ENCODE measurements around the gene TNNI3.
A peak's percentile ranks its signal among the peaks of the same experiment; 100 is the strongest.
"Not testable (repeated sequence)": the region's sequence is repeated elsewhere in the genome, so short reads cannot be mapped to it uniquely, and the experiment has no call there.

TNNI3 gene

DNA sequence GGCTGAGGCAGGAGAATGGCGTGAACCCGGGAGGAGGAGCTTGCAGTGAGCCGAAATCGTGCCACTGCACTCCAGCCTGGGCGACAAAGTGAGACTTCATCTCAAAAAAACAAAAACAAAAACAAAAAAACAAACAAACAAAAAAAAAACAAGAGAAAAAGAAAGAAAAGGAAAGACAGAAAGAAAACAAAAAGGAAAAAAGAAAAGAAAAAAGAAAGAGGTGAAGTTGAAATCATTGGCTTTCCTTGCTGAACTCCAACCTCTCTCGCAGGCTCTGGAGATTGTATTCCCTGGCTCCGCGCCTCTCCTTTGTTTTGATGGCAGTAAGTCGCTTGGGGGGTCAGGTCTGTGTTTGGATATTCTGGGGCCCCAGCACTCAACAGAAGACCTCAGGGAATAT lies 14.8 kb upstream of the TNNI3 start:
- H3K79me1 ChIP-seq (ENCODE audit: low read length); H2BK5ac ChIP-seq (ENCODE audit: low read depth, low read length, poor library complexity); H3K27ac ChIP-seq (ENCODE audit: low read depth, low read length): not testable (repeated sequence)

DNA sequence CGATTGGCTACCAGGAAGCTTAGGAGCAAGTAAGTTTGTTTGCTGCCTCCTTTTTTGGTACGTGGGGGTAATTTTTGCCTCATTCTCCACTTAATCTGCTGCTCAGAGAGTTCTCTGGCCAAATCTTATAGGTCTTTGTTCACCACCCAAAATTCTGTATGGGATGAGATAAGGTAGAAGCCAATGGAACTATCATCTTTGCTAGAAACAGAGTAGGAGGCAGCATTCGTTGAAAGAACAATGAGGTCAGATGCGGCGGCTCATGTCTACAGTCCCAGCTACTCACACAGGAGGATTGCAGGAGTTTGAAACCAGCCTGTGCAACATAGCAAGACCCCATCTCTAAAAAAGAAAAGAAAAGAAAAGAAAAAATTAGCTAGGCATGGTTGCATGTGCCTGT lies 13.9 kb upstream of the TNNI3 start:
- H3K79me1 ChIP-seq (ENCODE audit: low read length), result no peaks in the 10 kb centered on the region
- H2AK5ac ChIP-seq (ENCODE audit: low read length), result no peak overlapping the region
- no peaks in the 10 kb centered on the region for H3K36me3 ChIP-seq (ENCODE audit: control insufficient read depth in 1 of 2, insufficient read depth in 2 of 2, low read length in 2 of 2)
- no peak overlapping the region for H2BK5ac ChIP-seq (ENCODE audit: low read depth, low read length, poor library complexity)
- H3K4me2 ChIP-seq (ENCODE audit: low read length), result no peak overlapping the region
- H3K4me3 ChIP-seq (ENCODE audit: low read depth, low read length), result no peak overlapping the region
- no peak overlapping the region for H3K27ac ChIP-seq (ENCODE audit: low read depth, low read length)
- no peak for DNase-seq
- H3K9ac ChIP-seq (ENCODE audit: low read length), result no peak overlapping the region
- WGBS (ENCODE audit: extremely low coverage, insufficient coverage, insufficient read length), result no CpG with 5 or more reads among the region's 5 CpGs
- H4K12ac ChIP-seq (ENCODE audit: low read depth, low read length), result no peak overlapping the region
- H3K4ac ChIP-seq (ENCODE audit: low read depth, low read length), result no peak overlapping the region
- H3K79me2 ChIP-seq (ENCODE audit: control insufficient read depth, insufficient read depth, low read length, poor library complexity), result no peaks in the 10 kb centered on the region
- H4K91ac ChIP-seq (ENCODE audit: low read depth, low read length), result no peak overlapping the region
- H2BK12ac ChIP-seq (ENCODE audit: low read length), result no peak overlapping the region
- H3K9me3 ChIP-seq (ENCODE audit: insufficient read depth, low read depth, low read length), result peaks cover 20% of the 10 kb centered on the region
- H2AFZ ChIP-seq (ENCODE audit: insufficient read depth, low read length, poor library complexity), result no peak overlapping the region
- no peak overlapping the region for H4K8ac ChIP-seq (ENCODE audit: low read depth, low read length)
- H3K23ac ChIP-seq (ENCODE audit: low read length), result no peak overlapping the region
- H3K18ac ChIP-seq (ENCODE audit: low read length), result no peak overlapping the region
- H3K27me3 ChIP-seq (ENCODE audit: insufficient read depth, low read length), result peaks cover 19% of the 10 kb centered on the region
- H2BK120ac ChIP-seq (ENCODE audit: insufficient read depth, low read length, poor library complexity), result no peak overlapping the region
- peaks cover 2 to 7% of the 10 kb centered on the region in 2 experiments for H3K4me1 ChIP-seq (ENCODE audit: control insufficient read depth in 1 of 2, insufficient read depth in 2 of 2, low read length in 2 of 2)
- no peak overlapping the region for H3K14ac ChIP-seq (ENCODE audit: low read length)

More for the DNA sequence above, 14.8 kb upstream of the TNNI3 start:
- H3K4me1 ChIP-seq (ENCODE audit: control insufficient read depth in 1 of 2, insufficient read depth in 2 of 2, low read length in 2 of 2); DNase-seq; H2AK5ac ChIP-seq (ENCODE audit: low read length); H3K14ac ChIP-seq (ENCODE audit: low read length); H2BK120ac ChIP-seq (ENCODE audit: insufficient read depth, low read length, poor library complexity); H2BK12ac ChIP-seq (ENCODE audit: low read length); H3K23ac ChIP-seq (ENCODE audit: low read length); H3K4ac ChIP-seq (ENCODE audit: low read depth, low read length); H4K91ac ChIP-seq (ENCODE audit: low read depth, low read length); H3K9ac ChIP-seq (ENCODE audit: low read length); H3K18ac ChIP-seq (ENCODE audit: low read length); H4K8ac ChIP-seq (ENCODE audit: low read depth, low read length); H3K79me2 ChIP-seq (ENCODE audit: control insufficient read depth, insufficient read depth, low read length, poor library complexity); H3K36me3 ChIP-seq (ENCODE audit: control insufficient read depth in 1 of 2, insufficient read depth in 2 of 2, low read length in 2 of 2); H2AFZ ChIP-seq (ENCODE audit: insufficient read depth, low read length, poor library complexity); H3K4me3 ChIP-seq (ENCODE audit: low read depth, low read length); H3K4me2 ChIP-seq (ENCODE audit: low read length); H4K12ac ChIP-seq (ENCODE audit: low read depth, low read length): not testable (repeated sequence)
- Histone ChIP-seq H3K9me3 (ENCODE audit: insufficient read depth, low read depth, low read length) (peaks cover 20% of the 10 kb centered on the region), H3K27me3 (ENCODE audit: insufficient read depth, low read length) (peaks cover 19% of the 10 kb centered on the region)
- no CpG with 5 or more reads among the region's 9 CpGs for WGBS (ENCODE audit: extremely low coverage, insufficient coverage, insufficient read length)

DNA sequence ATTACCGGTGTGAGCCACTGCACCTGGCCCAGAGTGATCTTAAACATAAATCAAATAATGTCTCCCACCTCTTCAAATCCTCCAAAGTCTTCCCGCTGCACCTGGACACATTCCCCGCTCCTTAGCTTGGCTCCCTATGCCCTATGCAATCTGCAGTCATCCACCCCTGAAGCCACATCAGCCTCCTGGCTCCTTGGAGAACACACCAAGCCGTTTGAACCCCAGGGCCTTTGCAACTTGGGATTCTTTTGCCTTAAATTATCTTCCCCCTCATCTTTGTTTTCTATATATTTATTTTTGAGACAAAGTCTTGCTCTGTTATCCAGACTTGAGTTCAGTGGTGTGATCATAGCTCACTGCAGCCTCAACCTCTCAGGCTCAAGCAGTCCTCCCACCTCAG lies 11.6 kb upstream of the TNNI3 start:
- no peaks in the 10 kb centered on the region for H3K79me2 ChIP-seq (ENCODE audit: control insufficient read depth, insufficient read depth, low read length, poor library complexity)
- peaks cover 8% of the 10 kb centered on the region for H3K9me3 ChIP-seq (ENCODE audit: insufficient read depth, low read depth, low read length)
- no peak overlapping the region for H2BK5ac ChIP-seq (ENCODE audit: low read depth, low read length, poor library complexity)
- no CpG with 5 or more reads among the region's 4 CpGs for WGBS (ENCODE audit: extremely low coverage, insufficient coverage, insufficient read length)
- H3K79me1 ChIP-seq (ENCODE audit: low read length), result no peaks in the 10 kb centered on the region
- no peaks in the 10 kb centered on the region for H3K36me3 ChIP-seq (ENCODE audit: control insufficient read depth in 1 of 2, insufficient read depth in 2 of 2, low read length in 2 of 2)
- no peak overlapping the region for H2BK120ac ChIP-seq (ENCODE audit: insufficient read depth, low read length, poor library complexity)
- H3K4me2 ChIP-seq (ENCODE audit: low read length), result no peak overlapping the region
- no peak overlapping the region for H3K14ac ChIP-seq (ENCODE audit: low read length)
- no peak overlapping the region for H2BK12ac ChIP-seq (ENCODE audit: low read length)
- H3K4me1 ChIP-seq (ENCODE audit: control insufficient read depth in 1 of 2, insufficient read depth in 2 of 2, low read length in 2 of 2), result peaks cover 3 to 9% of the 10 kb centered on the region in 2 experiments
- no peak overlapping the region for H2AK5ac ChIP-seq (ENCODE audit: low read length)
- no peak overlapping the region for H4K8ac ChIP-seq (ENCODE audit: low read depth, low read length)
- no peak overlapping the region for H3K27ac ChIP-seq (ENCODE audit: low read depth, low read length)
- no peak overlapping the region for H3K4ac ChIP-seq (ENCODE audit: low read depth, low read length)
- DNase-seq, result no peak
- no peak overlapping the region for H3K9ac ChIP-seq (ENCODE audit: low read length)
- H3K18ac ChIP-seq (ENCODE audit: low read length), result no peak overlapping the region
- peaks cover 18% of the 10 kb centered on the region for H3K27me3 ChIP-seq (ENCODE audit: insufficient read depth, low read length)
- H3K23ac ChIP-seq (ENCODE audit: low read length), result no peak overlapping the region
- no peak overlapping the region for H4K91ac ChIP-seq (ENCODE audit: low read depth, low read length)
- no peak overlapping the region for H4K12ac ChIP-seq (ENCODE audit: low read depth, low read length)
- H3K4me3 ChIP-seq (ENCODE audit: low read depth, low read length), result no peak overlapping the region
- no peak overlapping the region for H2AFZ ChIP-seq (ENCODE audit: insufficient read depth, low read length, poor library complexity)

DNA sequence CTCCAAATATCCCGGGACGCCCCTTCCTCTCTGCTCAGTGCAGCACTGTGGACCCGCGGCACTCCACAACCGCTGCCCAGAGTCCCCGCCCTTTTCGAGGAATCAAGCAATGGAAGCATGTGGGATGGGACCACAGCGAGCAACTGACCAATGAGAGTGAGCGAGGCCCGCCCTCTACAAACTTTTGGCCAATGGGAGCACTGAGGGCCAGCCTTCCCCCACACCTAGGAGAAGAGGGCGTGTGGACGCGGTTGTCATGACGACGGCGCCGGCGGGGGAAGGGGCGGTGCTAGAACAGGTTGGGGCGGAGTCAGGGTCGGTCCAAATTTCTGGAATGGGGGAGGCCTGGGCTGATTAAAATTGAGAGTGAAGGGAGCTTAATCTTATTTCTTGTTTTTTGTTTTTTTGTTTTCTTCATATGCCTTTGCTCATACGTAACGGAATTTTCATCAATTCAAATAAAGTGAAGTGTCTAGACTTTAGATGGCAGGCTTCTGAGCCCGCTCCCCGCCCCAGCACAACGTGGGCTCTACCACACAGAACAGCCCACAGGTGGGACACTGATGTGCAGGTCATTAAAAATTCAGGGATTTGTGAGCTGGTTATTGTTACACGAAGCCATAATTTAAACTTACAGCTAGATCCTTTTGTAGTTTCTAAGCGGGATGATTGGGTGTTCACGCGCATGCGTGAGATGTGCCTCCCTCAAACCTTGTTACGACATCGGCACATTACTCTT lies 9.2 kb upstream of the TNNI3 start, which contains the start of gene DNAAF3:
DNAAF3 (minus strand) TSS at position 84 of the 739 bp plus-strand sequence. CDS start 200 bp downstream, outside the sequence.
- no CpG with 5 or more reads among the region's 33 CpGs for WGBS (ENCODE audit: extremely low coverage, insufficient coverage, insufficient read length)
- H3K23ac ChIP-seq (ENCODE audit: low read length), result no peak within 1 kb of the TSS

More for the DNA sequence above, 9.2 kb upstream of the TNNI3 start, which contains the start of gene DNAAF3:
- no peak within 1 kb of the TSS for H3K4ac ChIP-seq (ENCODE audit: low read depth, low read length)
- no peak within 1 kb of the TSS for H3K9ac ChIP-seq (ENCODE audit: low read length)
- H4K12ac ChIP-seq (ENCODE audit: low read depth, low read length), result no peak within 1 kb of the TSS
- no peak within 1 kb of the TSS for H2BK120ac ChIP-seq (ENCODE audit: insufficient read depth, low read length, poor library complexity)
- no peak within 1 kb of the TSS for H4K8ac ChIP-seq (ENCODE audit: low read depth, low read length)
- no peak within 1 kb of the TSS for H4K91ac ChIP-seq (ENCODE audit: low read depth, low read length)
- H3K4me1 ChIP-seq (ENCODE audit: control insufficient read depth in 1 of 2, insufficient read depth in 2 of 2, low read length in 2 of 2), result peaks cover 2 to 3% of the 10 kb centered on the region in 2 experiments
- H3K36me3 ChIP-seq (ENCODE audit: control insufficient read depth in 1 of 2, insufficient read depth in 2 of 2, low read length in 2 of 2), result no peaks in the 10 kb centered on the region
- peaks cover 4% of the 10 kb centered on the region for H3K27me3 ChIP-seq (ENCODE audit: insufficient read depth, low read length)
- H3K79me1 ChIP-seq (ENCODE audit: low read length), result no peaks in the 10 kb centered on the region
- H3K14ac ChIP-seq (ENCODE audit: low read length), result no peak within 1 kb of the TSS
- no peaks in the 10 kb centered on the region for H3K79me2 ChIP-seq (ENCODE audit: control insufficient read depth, insufficient read depth, low read length, poor library complexity)
- H3K9me3 ChIP-seq (ENCODE audit: insufficient read depth, low read depth, low read length), result peaks cover 3% of the 10 kb centered on the region
- H3K18ac ChIP-seq (ENCODE audit: low read length), result no peak within 1 kb of the TSS
- no peak within 1 kb of the TSS for H2BK5ac ChIP-seq (ENCODE audit: low read depth, low read length, poor library complexity)
- no peak within 1 kb of the TSS for H2BK12ac ChIP-seq (ENCODE audit: low read length)
- H3K27ac ChIP-seq (ENCODE audit: low read depth, low read length), result no peak within 1 kb of the TSS
- H3K4me2 ChIP-seq (ENCODE audit: low read length), result peak within 1 kb of the TSS; percentile 69
- peak within 1 kb of the TSS; percentile 63 for H3K4me3 ChIP-seq (ENCODE audit: low read depth, low read length)
- H2AFZ ChIP-seq (ENCODE audit: insufficient read depth, low read length, poor library complexity), result peak within 1 kb of the TSS; percentile 70
- H2AK5ac ChIP-seq (ENCODE audit: low read length), result no peak within 1 kb of the TSS
- DNase-seq, result peak; percentile 86 to 97
